DLD1 (cell line): Measurements from ENCODE around the gene TBC1D14.

Source experiments
- in situ Hi-C: cut with HindIII; loops from 2 replicates; pipeline ENCODE4 v1.10.0; 2017; ENCODE audit warnings: low sequenced_read_pairs

TBC1D14 gene

DNA sequence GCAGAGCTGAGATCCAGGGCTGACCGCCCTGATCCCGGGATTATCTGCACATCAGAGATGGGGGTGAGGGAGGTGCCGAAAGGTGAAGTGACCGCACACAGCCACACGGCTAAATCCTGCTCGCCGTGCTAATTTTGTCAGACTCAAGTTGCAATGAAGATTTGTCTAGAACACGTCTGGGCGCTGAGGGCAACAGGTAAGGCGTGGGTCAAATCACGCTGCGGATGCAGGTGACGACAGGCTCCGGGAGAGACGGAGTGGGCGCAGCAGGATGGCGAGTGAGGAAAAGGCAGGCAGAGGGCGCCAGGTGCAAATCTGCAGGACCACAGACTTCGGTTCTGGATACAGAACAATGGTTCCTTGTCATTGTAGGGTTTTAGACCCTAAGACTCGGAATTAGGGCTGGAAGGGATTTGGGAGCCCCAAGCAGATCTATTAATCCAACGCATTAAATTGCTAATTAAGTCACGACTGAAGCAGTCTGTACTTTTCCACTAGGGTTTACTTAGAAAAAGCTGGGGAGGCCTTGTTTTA lies 1.9 kb upstream of the TBC1D14 start:
- in situ Hi-C loops = loop anchor here (25.0 kb wide), 1 partner anchor 180 kb away; no protein-coding TSS in a partner anchor

DNA sequence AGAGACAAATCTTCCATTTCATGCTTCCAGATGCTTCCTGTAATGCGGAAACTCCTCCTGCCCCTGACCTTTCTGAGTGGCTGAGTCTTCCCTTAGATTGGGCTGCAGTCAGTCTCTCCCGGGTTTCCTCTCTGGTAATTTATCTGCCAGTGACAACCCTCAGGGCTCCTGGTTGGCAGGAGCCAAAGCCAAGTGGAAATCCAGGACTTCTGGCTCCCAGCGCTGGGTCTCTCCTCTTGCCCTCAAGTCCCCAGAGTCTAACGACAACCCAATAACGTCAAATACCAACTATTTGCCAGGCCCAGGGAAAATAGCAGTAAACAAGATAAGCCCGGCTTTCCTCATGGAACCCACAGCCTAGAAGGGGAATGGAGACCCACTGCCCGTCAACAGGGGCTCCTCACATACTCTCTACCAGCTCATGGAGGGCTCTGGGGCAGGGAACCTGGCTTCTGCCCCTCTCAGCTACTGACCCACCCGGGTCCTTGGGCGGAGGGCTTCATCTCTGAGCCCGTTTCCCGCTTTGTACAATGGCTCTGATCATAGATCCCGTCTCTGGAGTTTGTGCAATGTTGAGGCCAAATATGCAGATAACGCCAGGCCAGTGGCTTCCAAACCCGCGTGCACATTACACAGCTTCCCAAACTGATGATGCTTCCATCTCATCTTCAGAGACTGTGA lies 1.1 kb upstream of the TBC1D14 start:
- in situ Hi-C loops = loop anchor here (25.0 kb wide), 1 partner anchor 179 kb away; no protein-coding TSS in a partner anchor

- in situ Hi-C loops = loop anchor here (25.0 kb wide), 1 partner anchor 177 kb away; no protein-coding TSS in a partner anchor
Measured at GRCh38 chr4:6909970-6910339, 329 bp downstream of the TBC1D14 start.

DNA sequence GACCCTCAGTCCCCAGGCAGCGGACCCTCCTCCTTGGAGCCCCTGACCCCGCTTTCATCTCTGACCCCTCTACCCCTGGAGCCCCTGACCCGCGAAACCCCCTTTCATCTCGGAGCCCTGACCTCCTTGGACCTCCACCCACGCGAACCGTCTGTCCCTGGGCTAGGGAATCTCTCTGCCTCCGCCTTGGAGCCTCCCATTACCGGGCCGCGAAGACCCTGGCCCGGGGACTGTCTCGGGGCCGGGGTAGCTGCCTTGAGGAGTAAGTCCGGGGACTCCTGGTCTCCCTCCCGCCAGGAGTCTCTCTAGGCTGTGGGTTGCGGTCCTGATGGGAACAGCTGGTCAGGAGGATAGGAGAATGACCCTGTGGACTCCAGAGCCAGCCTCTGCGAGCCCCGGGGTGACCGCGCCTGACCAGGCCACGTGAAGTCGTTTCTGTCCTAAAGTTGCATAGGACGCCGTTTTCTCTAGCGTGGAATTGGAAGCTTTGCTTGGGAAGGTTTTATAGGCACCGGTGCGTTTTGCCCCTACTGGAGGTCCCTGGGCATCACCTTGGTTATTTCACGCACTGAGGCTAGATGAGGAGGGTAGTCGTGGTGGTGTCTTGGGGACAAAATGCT lies 824 bp downstream of the TBC1D14 start:
- in situ Hi-C loops = loop anchor here (25.0 kb wide), 1 partner anchor 177 kb away; no protein-coding TSS in a partner anchor

DNA sequence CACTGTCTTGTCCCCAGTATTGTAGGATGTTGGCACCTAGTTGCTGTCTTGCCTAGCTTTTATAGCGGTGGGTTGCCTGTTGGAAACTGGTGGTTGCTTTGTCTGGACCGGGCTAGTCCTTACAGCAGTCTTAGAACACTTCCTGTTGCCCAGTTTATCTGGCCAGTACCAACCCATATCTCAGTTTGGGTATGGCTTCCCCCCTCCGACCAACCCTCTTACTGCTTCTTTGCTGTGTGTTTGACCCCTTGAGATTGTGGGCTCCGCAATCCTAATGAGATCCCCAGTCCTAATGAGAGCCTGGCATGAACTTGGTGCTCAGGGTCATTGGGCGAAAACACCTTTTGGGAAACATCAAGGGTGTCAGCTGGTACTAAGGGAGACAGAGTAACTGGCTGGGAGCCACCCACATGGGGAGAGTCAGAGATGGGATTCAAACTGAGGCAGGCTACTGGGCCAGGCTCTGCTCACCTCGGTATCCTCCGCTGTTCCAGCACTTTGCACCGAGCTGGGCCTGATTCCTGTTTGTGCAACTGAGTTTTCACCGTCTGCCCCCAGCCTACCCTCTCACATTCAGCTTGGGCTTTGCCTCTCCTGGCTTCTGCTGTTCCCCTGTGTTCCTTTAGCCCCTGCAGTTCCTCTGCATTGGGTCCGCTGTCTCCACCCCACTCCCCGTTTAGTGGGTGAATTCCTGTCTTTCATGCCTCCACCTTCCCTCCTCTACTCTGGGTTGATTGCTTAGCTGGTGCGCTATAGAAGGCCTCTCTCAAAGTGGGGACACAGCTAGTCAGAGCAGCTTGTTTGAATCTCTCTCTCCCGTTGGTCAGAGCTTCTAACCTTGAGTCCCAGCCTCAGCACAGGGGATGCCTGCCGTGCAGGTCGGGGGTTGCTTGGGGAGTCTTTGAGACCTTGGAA lies 1.6 kb downstream of the TBC1D14 start:
- in situ Hi-C loops = loop anchor here (25.0 kb wide), 1 partner anchor 176 kb away; no protein-coding TSS in a partner anchor

DNA sequence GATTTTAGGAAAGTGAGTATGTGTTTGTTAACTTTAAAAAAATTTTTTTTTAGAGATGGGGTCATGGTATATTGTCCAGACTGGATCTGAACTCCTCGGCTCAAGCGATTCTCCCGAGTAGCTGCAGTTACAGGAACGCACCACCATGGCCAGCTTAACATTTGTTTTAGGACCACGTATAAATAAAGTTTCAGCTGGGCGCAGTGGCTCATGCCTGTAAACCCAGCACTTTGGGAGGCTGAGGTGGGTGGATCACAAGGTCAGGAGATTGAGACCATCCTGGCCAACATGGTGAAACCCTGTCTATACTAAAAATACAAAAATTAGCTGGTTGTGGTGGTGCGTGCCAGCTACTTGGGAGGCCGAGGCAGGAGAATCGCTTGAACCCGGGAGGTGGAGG lies 2.3 kb downstream of the TBC1D14 start:
- in situ Hi-C loops = loop anchor here (25.0 kb wide), 1 partner anchor 175 kb away; no protein-coding TSS in a partner anchor

GRCh38 chr4:6912441-6912840 lies 2.8 kb downstream of the TBC1D14 start:
- in situ Hi-C loops = loop anchor here (25.0 kb wide), 1 partner anchor 175 kb away; no protein-coding TSS in a partner anchor

GRCh38 chr4:6913350-6913905 lies 3.8 kb downstream of the TBC1D14 start:
- in situ Hi-C loops = loop anchor here (25.0 kb wide), 1 partner anchor 174 kb away; no protein-coding TSS in a partner anchor

DNA sequence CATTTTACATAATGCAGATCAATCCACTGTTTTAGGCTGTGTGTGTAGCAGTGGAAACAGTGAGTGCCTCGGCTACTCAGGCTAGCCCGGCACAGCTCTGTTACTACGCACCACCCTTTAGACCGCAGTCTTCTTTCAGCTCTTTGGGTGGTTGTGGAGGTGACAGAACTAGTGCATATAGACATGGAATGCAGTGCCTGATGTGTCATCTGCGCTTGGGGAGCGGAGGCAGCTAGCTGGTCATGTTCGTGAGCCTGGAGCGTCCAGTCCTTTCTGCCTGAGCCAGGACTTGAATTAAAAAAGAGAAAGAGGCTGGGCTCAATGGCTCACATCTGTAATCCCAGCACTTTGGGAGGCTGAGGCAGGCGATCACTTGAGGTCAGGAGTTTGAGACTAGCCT lies 4.8 kb downstream of the TBC1D14 start:
- in situ Hi-C loops = loop anchor here (25.0 kb wide), 1 partner anchor 173 kb away; no protein-coding TSS in a partner anchor

DNA sequence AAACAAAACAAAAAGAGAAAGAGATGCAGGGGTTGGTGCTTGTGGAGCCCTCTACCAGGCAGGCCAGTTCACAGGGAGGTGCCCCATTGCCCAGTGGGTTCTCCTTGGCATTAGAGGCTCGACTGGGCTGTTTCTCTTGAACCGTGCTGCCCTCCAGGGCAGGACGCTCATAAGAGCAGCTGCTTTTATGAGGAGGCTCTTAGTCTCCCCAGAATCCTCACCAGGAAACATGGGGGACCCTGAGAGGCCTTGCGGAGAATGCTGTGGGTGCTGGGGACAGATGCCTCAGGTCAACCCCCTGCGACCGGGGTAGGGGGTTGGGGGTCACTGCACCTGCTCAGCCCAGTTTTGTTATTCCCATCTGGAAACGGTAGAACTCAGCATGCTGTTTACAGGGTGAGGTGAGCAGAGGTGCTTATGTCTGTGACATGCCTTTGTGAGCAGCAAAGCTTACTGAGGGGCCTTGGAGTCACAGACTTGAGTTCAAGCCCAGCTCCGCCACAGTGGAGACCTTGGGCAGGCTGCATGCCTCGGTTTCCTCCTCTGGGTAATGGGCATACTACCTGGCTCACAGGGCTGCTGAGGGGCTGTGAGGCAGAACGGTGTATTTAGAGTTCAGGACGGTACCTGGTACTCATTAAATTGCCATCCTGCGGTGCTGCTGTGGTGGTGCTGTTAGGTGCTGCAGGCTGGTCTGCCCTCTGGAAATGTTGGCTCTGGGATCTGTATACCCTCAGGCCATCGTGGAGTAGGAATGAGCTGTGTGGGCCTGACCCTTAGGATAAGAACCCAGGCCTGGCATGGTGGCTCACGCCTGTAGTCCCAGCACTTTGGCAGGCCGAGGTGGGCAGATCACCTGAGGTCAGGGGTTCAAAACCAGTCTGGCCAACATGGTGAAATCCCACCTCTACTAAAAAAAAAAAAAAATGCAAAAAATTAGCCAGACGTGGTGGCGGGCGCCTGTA lies 5.7 kb downstream of the TBC1D14 start:
- in situ Hi-C loops = loop anchor here (25.0 kb wide), 1 partner anchor 172 kb away; no protein-coding TSS in a partner anchor

DNA sequence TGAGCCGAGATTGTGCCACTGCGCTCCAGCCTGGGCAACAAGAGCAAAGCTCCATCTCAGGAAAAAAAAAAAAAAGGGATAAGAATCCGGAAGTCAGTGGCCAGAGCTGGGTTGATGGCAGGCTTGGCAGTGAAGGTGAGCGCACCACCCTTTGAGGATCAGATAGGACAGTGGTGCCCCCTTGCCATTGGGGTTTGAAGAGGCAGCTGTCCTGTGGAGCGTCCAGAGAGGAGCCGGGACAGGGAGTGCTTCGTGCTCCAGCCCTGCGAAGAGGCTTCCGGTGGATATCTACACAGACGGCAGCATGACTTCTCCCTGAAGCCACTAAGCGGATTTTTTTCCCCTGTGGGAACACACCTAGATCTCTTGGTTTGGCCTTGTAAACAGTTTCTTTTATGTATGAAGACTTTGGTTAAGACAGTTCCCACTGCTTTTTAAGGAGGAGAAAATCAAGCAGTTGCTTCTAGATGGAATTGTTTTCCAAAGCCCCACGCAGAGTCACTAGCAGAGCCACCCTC lies 6.5 kb downstream of the TBC1D14 start:
- in situ Hi-C loops = loop anchor here (25.0 kb wide), 1 partner anchor 171 kb away; no protein-coding TSS in a partner anchor

- in situ Hi-C loops = loop anchor here (25.0 kb wide), 1 partner anchor 170 kb away; no protein-coding TSS in a partner anchor
Measured at GRCh38 chr4:6916587-6917460, 7.2 kb downstream of the TBC1D14 start.

- in situ Hi-C loops = loop anchor here (25.0 kb wide), 1 partner anchor 170 kb away; no protein-coding TSS in a partner anchor
Measured at GRCh38 chr4:6917461-6918271, 8.0 kb downstream of the TBC1D14 start.

DNA sequence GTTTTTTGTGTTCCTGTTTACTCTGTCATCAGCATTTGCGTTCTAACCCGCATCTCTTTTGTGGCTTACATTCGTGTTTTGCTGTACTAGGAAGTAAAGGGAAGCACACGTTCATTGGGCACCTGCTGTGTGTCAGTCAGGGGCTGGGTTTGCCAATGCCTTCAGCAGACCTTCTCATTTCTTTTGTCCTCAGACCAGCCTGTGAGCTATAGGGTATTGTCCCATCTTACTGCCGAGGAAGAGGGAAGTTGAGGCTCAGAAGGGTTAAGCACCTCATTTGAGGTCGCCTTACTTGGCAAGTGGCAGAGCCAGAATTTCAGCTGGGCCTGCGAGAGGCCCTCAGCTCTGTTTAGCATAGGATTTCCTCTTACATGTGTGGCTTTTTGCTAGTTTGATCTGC lies 8.7 kb downstream of the TBC1D14 start:
- in situ Hi-C loops = loop anchor here (25.0 kb wide), 1 partner anchor 169 kb away; no protein-coding TSS in a partner anchor

- in situ Hi-C loops = loop anchor here (25.0 kb wide), 1 partner anchor 167 kb away; no protein-coding TSS in a partner anchor
Measured at GRCh38 chr4:6920171-6920570, 10.5 kb downstream of the TBC1D14 start.

- in situ Hi-C loops = loop anchor here (25.0 kb wide), 1 partner anchor 164 kb away; no protein-coding TSS in a partner anchor
Measured at GRCh38 chr4:6923507-6923906, 13.9 kb downstream of the TBC1D14 start.

GRCh38 chr4:6924361-6924779 lies 14.7 kb downstream of the TBC1D14 start:
- in situ Hi-C loops = loop anchor here (25.0 kb wide), 1 partner anchor 163 kb away; no protein-coding TSS in a partner anchor
